Endothelial cell of umbilical vein (primary cell): ENCODE results near the gene SPAST. TPM values are rescaled to one million over a fixed set of nuclear protein-coding genes. Genes with fewer than 3 reads are reported as not detected.
A peak's percentile ranks its signal among the peaks of the same experiment; 100 is the strongest.

Experiments
- BruUV-seq: library from RNA; stranded (reverse); fragments of 400-500 nt; replicated peaks from 2 replicates; lab custom pipeline; 2021; lab: Mats Ljungman, UMichigan
- CTCF ChIA-PET: fragments of 300-600, 350-600 bp; sonication (Branson Sonifier 250); formaldehyde crosslinking; loops from one replicate; lab custom pipeline; 2021; ENCODE audit warnings: antibody characterized with exemption, inconsistent platforms; lab: Charles Lee
- POLR2A ChIA-PET: fragments of 300-600, 350-600 bp; sonication (Branson Sonifier 250); formaldehyde crosslinking; loops from one replicate; lab custom pipeline; 2021; ENCODE audit warnings: antibody characterized with exemption, inconsistent platforms; lab: Charles Lee
- DNase-seq: peaks from one replicate; pipeline ENCODE4 v3.0.0-alpha.2; 2011; ENCODE audit warnings: low read depth, low spot score
- FAIRE-seq: peaks from 2 replicates; lab custom pipeline; 2011; peaks lifted over from hg19 to GRCh38; lab: Jason Lieb, UNC
- H2AFZ ChIP-seq: 2 replicates; pipeline ENCODE4 v1.6.0; 2012; ENCODE audit warnings: low read depth, low read length, control low read depth, inconsistent platforms
- H3K27ac ChIP-seq: 2 replicates; pipeline ENCODE4 v1.5.1; 2011; ENCODE audit warnings: low read depth, mild to moderate bottlenecking, control low read depth, low read length, moderate library complexity; ENCODE audit not compliant: insufficient read depth
- H3K27me3 ChIP-seq, 2 experiments: 2 replicates each; pipeline versions ENCODE4 v1.6.0 to v1.6.1; 2011; ENCODE audit warnings: low read length in 2 of 2, mixed read lengths in 1 of 2; ENCODE audit not compliant: control insufficient read depth in 2 of 2, insufficient read depth in 2 of 2
- H3K36me3 ChIP-seq, 2 experiments: 2 replicates in 1 of 2; 3 replicates in 1 of 2; pipeline ENCODE4 v1.5.1; 2011; ENCODE audit warnings: low read length in 2 of 2, mild to moderate bottlenecking in 1 of 2, moderate library complexity in 1 of 2; ENCODE audit not compliant: control insufficient read depth in 2 of 2, insufficient read depth in 2 of 2; ENCODE audit errors: extremely low read depth in 1 of 2
- H3K4me1 ChIP-seq: 3 replicates; pipeline ENCODE4 v1.5.1; 2011; ENCODE audit warnings: mild to moderate bottlenecking, low read length; ENCODE audit not compliant: control insufficient read depth, insufficient read depth; ENCODE audit errors: extremely low read depth
- H3K4me2 ChIP-seq: 2 replicates; pipeline ENCODE4 v1.6.1; 2011; ENCODE audit warnings: low read length, control low read depth, mixed read lengths; ENCODE audit not compliant: insufficient read depth
- H3K4me3 ChIP-seq, 3 experiments: fragments of 200-600 bp in 1 of 3; sonication (generic), shearing (Covaris generic) in 1 of 3; replicated peaks in 1 of 3; 2 replicates each; pipeline ENCODE4 v1.5.1; 2011 to 2016; ENCODE audit warnings: control low read depth in 3 of 3, low read length in 3 of 3, mild to moderate bottlenecking in 2 of 3, inconsistent platforms in 1 of 3, low read depth in 1 of 3, moderate library complexity in 1 of 3; ENCODE audit not compliant: insufficient read depth in 1 of 3
- H3K79me2 ChIP-seq: 2 replicates; pipeline ENCODE4 v1.6.0; 2012; ENCODE audit warnings: low read length, inconsistent platforms; ENCODE audit not compliant: control insufficient read depth, insufficient read depth
- H3K9ac ChIP-seq: replicated peaks from 2 replicates; pipeline ENCODE3; 2011; ENCODE audit warnings: low read length, control low read depth; ENCODE audit not compliant: insufficient read depth; ENCODE audit errors: extremely low read depth
- H3K9me1 ChIP-seq: replicated peaks from 3 replicates; pipeline ENCODE4 v1.6.0; 2011; ENCODE audit warnings: mild to moderate bottlenecking, low read length; ENCODE audit not compliant: control insufficient read depth, insufficient read depth; ENCODE audit errors: extremely low read depth
- H3K9me3 ChIP-seq: replicated peaks from 2 replicates; pipeline ENCODE4 v1.5.1; 2012; ENCODE audit warnings: low read length, inconsistent platforms; ENCODE audit not compliant: control insufficient read depth, insufficient read depth
- H4K20me1 ChIP-seq: replicated peaks from 2 replicates; pipeline ENCODE3; 2011; ENCODE audit warnings: mild to moderate bottlenecking, low read length; ENCODE audit not compliant: control insufficient read depth, insufficient read depth; ENCODE audit errors: extremely low read depth
- CTCF ChIP-seq, 2 donors: IDR thresholded peaks; 1 replicate in 1 of 2; 2 replicates in 1 of 2; pipeline ENCODE4 v1.5.1; 2011; ENCODE audit warnings: low read length in 2 of 2, mild to moderate bottlenecking in 2 of 2, moderate library complexity in 2 of 2, control low read depth in 1 of 2, inconsistent platforms in 1 of 2, low read depth in 1 of 2; ENCODE audit not compliant: insufficient read depth in 1 of 2; ENCODE audit errors: extremely low read depth in 1 of 2
- EZH2 ChIP-seq: IDR thresholded peaks from 2 replicates; pipeline ENCODE4 v1.6.1; 2012; ENCODE audit warnings: borderline replicate concordance, low read depth, mild to moderate bottlenecking, moderate library complexity, low read length, inconsistent platforms; ENCODE audit not compliant: severe bottlenecking
- FOS ChIP-seq: IDR thresholded peaks from 2 replicates; pipeline ENCODE4 v1.6.1; 2011; ENCODE audit warnings: mild to moderate bottlenecking, low read length, moderate library complexity, borderline replicate concordance; ENCODE audit not compliant: insufficient read depth
- GATA2 ChIP-seq: IDR thresholded peaks from 2 replicates; pipeline ENCODE4 v1.7.0; 2011; ENCODE audit warnings: low read depth, mild to moderate bottlenecking, moderate library complexity, mixed read lengths, low read length; ENCODE audit not compliant: insufficient read length, insufficient read depth
- JUN ChIP-seq: IDR thresholded peaks from 2 replicates; pipeline ENCODE4 v1.6.1; 2011; ENCODE audit warnings: borderline replicate concordance, low read depth; ENCODE audit not compliant: insufficient read length, insufficient read depth
- MYC ChIP-seq: IDR thresholded peaks from one replicate; pipeline ENCODE4 v1.6.1; 2011; ENCODE audit warnings: mild to moderate bottlenecking, low read depth, low read length
- POLR2A ChIP-seq: IDR thresholded peaks from 2 replicates; pipeline ENCODE4 v1.6.1; 2012; ENCODE audit warnings: low read depth, mild to moderate bottlenecking, control low read depth, low read length
- POLR2AphosphoS5 ChIP-seq: IDR thresholded peaks from 2 replicates; pipeline ENCODE4 v1.6.1; 2012; ENCODE audit warnings: low read depth, mild to moderate bottlenecking, control low read depth, low read length, moderate library complexity; ENCODE audit not compliant: insufficient read depth
- dilution Hi-C: fragments of 300-500 bp; cut with MboI; formaldehyde crosslinking; loops from one replicate; pipeline ENCODE4 v1.15.0; 2019; ENCODE audit warnings: low sequenced_read_pairs; ENCODE audit not compliant: extremely low pct_ligation_motif_present
- intact Hi-C: fragments of 100-400 bp; cut with micrococcal nuclease; formaldehyde crosslinking; loops from one replicate; pipeline ENCODE4 v1.10.0; 2022
- polyA plus RNA-seq, 4 experiments: library from polyadenylated mRNA; depleted of rRNA in 3 of 4; stranded (reverse) in 3 of 4; unstranded in 1 of 4; fragments of >200 nt; gene quantifications; 2 replicates each; pipeline versions ENCODE4 v1.2.1 to v1.2.3, GENCODE V29; 2011 to 2012; ENCODE audit warnings: missing spikeins in 1 of 4
- total RNA-seq: library from RNA; stranded (reverse); gene quantifications from 2 replicates; pipeline ENCODE4 v1.2.3, GENCODE V29; 2021
- TF ChIP-seq, protein P1 (sequence below): IDR thresholded peaks from 2 replicates; pipeline ENCODE4 v1.6.1; 2011; ENCODE audit not compliant: insufficient read depth, insufficient read length

The SPAST gene
- total and polyA plus RNA-seq, 2 donors (not counting 3 experiments of a cell fraction or from before 2014, with no cell fraction given), result 4.7 to 24.9 TPM

DNA sequence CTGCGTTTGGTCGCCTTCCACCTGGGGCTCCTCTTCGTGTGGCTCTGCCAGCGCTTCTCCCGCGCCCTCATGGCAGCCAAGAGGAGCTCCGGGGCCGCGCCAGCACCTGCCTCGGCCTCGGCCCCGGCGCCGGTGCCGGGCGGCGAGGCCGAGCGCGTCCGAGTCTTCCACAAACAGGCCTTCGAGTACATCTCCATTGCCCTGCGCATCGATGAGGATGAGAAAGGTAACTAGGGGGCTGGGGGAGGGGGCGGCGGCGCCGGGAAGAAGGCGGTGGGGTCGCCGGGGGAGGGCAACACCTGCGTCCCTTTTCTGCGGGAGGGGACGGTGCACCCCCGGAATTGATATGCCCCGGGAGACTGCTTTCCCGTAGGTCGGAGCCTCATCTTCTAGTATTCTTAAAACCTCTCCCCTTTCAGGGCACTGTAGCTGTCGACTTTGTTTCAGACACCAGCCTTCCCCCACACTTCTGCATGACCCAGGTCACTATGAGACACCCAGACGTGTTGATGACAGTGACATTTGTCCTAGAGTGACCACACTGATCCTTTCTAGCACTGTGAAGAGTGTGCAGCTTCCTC lies 755 bp downstream of the SPAST start:
- H3K9me3 ChIP-seq, result no peaks in the 10 kb centered on the region
- H3K27ac ChIP-seq, result peak overlapping the region; percentile 30
- peak overlapping the region; percentile 30 for H3K9ac ChIP-seq
- H4K20me1 ChIP-seq, result no peaks in the 10 kb centered on the region
- no peaks in the 10 kb centered on the region for H3K27me3 ChIP-seq
- H3K4me2 ChIP-seq, result peak overlapping the region; percentile 72
- FAIRE-seq (peak; percentile 69), DNase-seq (peak; percentile 32)
- ChIA-PET CTCF (interaction anchor here (0.8 to 3.8 kb wide), 7 partner anchors 9 to 102 kb away, joined by 3 to 42 read pairs (median 4); partner anchors contain the start of genes DPY30 and SLC30A6), POLR2A (interaction anchor here (1.0 to 2.0 kb wide), 6 partner anchors 24 to 215 kb away, joined by 3 to 17 read pairs (median 4); partner anchors contain the start of genes DPY30, MEMO1 and SLC30A6)
- peak overlapping the region; percentile 92 for H2AFZ ChIP-seq
- no peak for TF ChIP-seq GATA2
- TF ChIP-seq FOS, result no peak
- TF ChIP-seq CTCF (IDR thresholded peaks at IDR 0.05; ENCODE audit: extremely low read depth in 1 of 2, insufficient read depth in 1 of 2, low read depth in 1 of 2, low read length in 2 of 2), result no peak
- no peak for TF ChIP-seq MYC
- no peak for TF ChIP-seq JUN
- TF ChIP-seq, protein P1, sequence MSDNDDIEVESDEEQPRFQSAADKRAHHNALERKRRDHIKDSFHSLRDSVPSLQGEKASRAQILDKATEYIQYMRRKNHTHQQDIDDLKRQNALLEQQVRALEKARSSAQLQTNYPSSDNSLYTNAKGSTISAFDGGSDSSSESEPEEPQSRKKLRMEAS, result no peak
- TF ChIP-seq EZH2, result no peak
- no peak for TF ChIP-seq POLR2A
- TF ChIP-seq POLR2AphosphoS5, result no peak
- intact Hi-C loops (loop anchor here (5.0 kb wide), 1 partner anchor 213 kb away; the partner anchor contains the start of gene YIPF4), dilution Hi-C loops (no loop called here)
- no TSS peak for BruUV-seq
- no peaks in the 10 kb centered on the region for H3K9me1 ChIP-seq
- H3K36me3 ChIP-seq, result no peaks in the 10 kb centered on the region
- H3K4me3 ChIP-seq, result peak overlapping the region; percentile 24 to 84 (median 61)
- H3K4me1 ChIP-seq, result peaks cover 21% of the 10 kb centered on the region
- H3K79me2 ChIP-seq, result peaks cover 8% of the 10 kb centered on the region
